WI38 (cell line): ENCODE results near the gene AGBL4.

ENCODE experiments used
- H3K4me3 ChIP-seq: 2 replicates; pipeline ENCODE4 v1.5.1; 2011; ENCODE audit warnings: low read depth, mild to moderate bottlenecking, control low read depth, low read length
- TF ChIP-seq, protein P1 (sequence below): IDR thresholded peaks from 2 replicates; pipeline ENCODE4 v1.5.1; 2012; ENCODE audit warnings: low read depth, mild to moderate bottlenecking, control low read depth, low read length

The AGBL4 gene

DNA sequence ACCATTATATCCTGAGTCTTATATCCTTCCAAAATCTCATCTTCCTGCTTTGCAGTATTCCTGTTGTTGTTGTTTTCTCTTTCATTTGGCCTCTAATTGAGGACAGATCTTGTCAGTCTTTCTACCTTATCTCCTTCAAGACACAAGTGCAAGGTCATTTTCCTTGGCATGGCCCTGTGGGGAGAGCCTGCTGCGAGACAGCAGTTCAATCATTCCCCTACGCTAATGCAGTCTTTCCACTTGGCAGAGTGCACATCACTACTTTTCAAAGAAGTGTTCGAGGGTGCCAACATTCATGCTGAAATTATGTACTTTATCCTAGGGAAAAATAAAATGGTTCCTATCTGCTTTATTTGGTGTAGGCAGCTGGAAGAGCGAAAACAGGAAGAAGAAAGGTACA, 1421.4 kb downstream of the AGBL4 start:
- no peak overlapping the region for H3K4me3 ChIP-seq
- TF ChIP-seq, protein P1, sequence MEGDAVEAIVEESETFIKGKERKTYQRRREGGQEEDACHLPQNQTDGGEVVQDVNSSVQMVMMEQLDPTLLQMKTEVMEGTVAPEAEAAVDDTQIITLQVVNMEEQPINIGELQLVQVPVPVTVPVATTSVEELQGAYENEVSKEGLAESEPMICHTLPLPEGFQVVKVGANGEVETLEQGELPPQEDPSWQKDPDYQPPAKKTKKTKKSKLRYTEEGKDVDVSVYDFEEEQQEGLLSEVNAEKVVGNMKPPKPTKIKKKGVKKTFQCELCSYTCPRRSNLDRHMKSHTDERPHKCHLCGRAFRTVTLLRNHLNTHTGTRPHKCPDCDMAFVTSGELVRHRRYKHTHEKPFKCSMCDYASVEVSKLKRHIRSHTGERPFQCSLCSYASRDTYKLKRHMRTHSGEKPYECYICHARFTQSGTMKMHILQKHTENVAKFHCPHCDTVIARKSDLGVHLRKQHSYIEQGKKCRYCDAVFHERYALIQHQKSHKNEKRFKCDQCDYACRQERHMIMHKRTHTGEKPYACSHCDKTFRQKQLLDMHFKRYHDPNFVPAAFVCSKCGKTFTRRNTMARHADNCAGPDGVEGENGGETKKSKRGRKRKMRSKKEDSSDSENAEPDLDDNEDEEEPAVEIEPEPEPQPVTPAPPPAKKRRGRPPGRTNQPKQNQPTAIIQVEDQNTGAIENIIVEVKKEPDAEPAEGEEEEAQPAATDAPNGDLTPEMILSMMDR, result no peak

DNA sequence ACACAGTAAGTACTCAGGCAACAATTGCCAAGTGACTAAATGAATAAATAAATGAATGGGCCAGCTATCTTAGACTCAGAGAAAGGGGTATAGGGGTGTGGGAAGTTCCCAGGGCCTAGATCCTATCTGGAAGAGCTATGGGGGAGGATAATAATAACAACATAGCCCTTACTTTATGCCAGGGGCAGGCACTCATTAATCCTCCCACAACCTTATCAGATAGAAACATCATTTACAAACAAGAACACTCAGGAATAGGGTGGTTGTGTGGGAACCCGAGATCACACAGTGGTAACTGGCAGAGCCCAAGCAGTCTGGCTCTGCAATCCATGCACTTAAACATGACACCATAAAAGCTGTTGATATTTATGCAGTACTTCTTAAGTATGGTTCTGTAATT, 1423.6 kb downstream of the AGBL4 start:
- no peak overlapping the region for H3K4me3 ChIP-seq
- TF ChIP-seq, protein P1, result no peak

DNA sequence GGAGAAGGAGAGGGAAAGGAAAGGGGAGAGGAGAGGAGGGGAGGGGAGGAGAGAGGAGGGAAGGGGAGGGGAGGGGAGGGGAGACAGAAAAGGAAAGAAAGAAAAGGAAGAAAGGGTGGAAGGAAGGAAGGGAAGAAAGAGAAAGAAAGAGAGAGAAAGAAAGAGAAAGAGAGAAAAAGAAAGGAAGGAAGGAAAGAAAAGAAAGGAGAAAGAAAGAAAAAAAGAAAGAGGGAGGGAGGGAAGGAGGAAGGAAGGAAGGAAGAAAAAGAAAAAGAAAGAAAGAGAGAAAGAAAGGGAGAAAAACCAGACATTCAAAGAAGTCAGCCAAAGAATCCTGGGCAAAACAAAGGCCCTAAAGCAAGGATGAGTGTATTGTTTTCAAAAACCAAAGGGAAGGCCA, 1426.1 kb downstream of the AGBL4 start:
- TF ChIP-seq, protein P1, result no peak
- H3K4me3 ChIP-seq, result no peak overlapping the region

DNA sequence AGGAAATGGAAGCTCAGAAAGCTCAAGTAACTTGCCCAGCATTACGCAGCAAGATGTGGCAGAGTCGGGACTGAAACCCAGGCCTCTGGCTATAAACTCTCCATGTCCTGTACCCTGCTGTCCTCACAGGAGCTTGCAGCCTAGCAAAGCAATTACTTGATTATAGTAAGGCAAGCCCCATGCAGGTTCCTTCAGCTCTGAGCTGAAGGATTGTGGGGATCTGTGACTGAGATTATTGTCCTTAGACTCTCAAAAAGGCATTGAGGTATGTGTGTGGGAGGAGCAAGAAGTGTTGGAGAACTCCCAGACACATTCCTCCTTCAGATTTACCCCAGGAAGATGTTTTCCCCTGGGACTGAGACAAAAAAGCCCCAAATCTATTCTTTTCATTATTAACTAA, 1427.7 kb downstream of the AGBL4 start:
- TF ChIP-seq, protein P1, result no peak
- no peak overlapping the region for H3K4me3 ChIP-seq

DNA sequence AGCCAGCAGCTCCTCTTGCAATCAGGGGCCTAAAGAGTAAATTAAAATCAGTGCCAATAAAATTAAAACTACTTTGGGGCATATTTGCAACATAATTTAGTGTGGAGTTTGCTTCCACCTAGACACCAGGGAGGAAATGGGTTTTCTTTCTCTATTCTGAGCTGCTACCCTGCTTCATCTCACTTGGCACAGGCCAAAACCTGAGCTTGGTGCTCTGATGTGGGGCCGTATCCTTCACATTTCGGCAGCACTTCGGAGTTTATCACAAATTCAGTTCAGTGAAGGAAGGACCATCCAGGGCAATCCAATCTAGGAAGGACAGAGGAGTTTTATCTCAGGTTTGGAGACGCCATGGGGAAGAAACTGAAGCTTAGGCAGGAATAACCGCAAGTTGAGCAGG, 1428.1 kb downstream of the AGBL4 start:
- no peak overlapping the region for H3K4me3 ChIP-seq
- TF ChIP-seq, protein P1, result no peak

DNA sequence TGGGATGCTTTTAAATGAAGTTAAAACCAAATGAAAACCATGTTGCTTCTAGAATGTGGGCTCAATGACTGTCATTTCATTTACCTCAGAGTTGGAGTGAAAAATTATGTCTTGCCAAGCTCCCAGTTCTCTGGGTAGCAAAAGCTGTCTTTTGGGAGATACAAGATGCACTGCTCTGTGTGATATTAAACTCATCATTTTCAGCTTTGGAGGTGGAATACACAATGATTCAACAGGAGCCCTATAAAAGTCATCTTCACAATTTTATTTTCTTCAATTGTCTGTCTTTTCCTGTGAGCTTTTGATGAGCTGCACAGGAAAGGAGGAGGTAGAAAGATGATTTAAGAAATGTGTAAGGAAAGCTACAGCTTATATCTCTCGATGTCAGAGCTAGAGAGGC, 1431.4 kb downstream of the AGBL4 start:
- H3K4me3 ChIP-seq, result no peak overlapping the region
- TF ChIP-seq, protein P1, result no peak

DNA sequence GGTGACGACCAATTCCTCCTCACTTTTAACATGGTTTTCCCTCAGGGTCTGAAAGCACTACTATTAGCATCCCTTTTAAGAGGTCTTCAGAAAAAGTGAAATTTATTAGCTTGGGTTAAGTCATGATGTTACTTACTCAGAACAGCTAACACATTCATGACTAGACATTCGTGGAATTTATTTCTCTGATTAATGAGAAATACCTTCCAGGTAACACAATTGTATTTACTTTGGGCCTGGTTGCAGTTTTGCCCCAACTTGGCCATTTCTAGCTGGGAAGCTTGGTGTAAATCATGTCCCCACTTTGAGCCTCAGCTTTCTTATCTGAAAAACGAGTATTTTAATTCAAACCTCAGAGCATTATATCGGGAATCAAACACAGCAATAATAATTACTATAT, 1432.6 kb downstream of the AGBL4 start:
- TF ChIP-seq, protein P1, result no peak
- no peak overlapping the region for H3K4me3 ChIP-seq
